SK-N-SH (cell line): ENCODE data around the gene TNN.

Experiments
- CHD2 ChIP-seq: fragments of 150-350 bp; IDR thresholded peaks from 2 replicates; pipeline ENCODE4 v1.6.1; 2018; ENCODE audit warnings: low read length; ENCODE audit not compliant: partially characterized antibody
- EP300 ChIP-seq, 2 experiments: IDR thresholded peaks; 2 replicates each; pipeline versions ENCODE4 v1.4.0 to v1.6.1; 2012; ENCODE audit warnings: borderline replicate concordance in 1 of 2, low read depth in 1 of 2, low read length in 1 of 2
- POLR2AphosphoS5 ChIP-seq: IDR thresholded peaks from 2 replicates; pipeline ENCODE4 v1.6.1; 2012; ENCODE audit warnings: low read depth, low read length
- SMC3 ChIP-seq: IDR thresholded peaks from 2 replicates; pipeline ENCODE4 v1.6.1; 2012; ENCODE audit warnings: low read depth, low read length, improper control_type of control experiment
- TAF1 ChIP-seq: IDR thresholded peaks from 2 replicates; pipeline ENCODE4 v1.6.1; 2012; ENCODE audit warnings: low read depth, mild to moderate bottlenecking, low read length, moderate library complexity, borderline replicate concordance
- TEAD4 ChIP-seq: IDR thresholded peaks from 2 replicates; pipeline ENCODE4 v1.4.0; 2012; ENCODE audit warnings: mild to moderate bottlenecking, borderline replicate concordance; ENCODE audit not compliant: insufficient read depth
- TF ChIP-seq, protein P1 (sequence below): fragments of 200-600 bp; sonication (generic); IDR thresholded peaks from 2 replicates; pipeline ENCODE4 v1.6.1; 2017; ENCODE audit warnings: antibody characterized with exemption, mild to moderate bottlenecking, moderate library complexity
- TF ChIP-seq, protein P2 (sequence below): fragments of 150-350 bp; IDR thresholded peaks from 2 replicates; pipeline ENCODE4 v1.6.1; 2017; ENCODE audit warnings: antibody characterized with exemption, low read length, low read depth, borderline replicate concordance

DNA sequence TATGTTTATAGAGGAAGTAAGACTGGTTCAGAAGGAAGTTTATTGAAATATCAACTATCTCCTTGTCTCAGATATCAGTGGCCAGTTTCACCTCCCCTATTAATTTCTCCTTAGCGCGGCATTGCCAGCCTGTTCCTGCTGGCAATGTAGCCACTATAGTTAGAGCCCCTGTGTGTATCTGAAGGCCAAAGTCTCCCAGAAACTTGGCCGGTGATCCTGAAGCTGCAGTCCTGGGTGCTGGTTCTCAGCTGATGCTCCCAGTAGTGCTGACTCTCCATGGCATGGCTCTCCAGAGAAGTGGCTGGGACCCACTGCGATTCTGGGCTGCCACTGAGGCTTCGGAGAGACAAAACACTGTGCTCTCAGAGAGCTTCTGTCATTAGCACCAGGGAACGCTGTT, 59.9 kb downstream of the TNN start:
- TF ChIP-seq EP300 (IDR thresholded peaks at IDR 0.05; ENCODE audit: borderline replicate concordance in 1 of 2, low read depth in 1 of 2, low read length in 1 of 2) (no peak), POLR2AphosphoS5 (no peak), TAF1 (no peak), CHD2 (no peak), TEAD4 (no peak), SMC3 (no peak)
- TF ChIP-seq, protein P1, sequence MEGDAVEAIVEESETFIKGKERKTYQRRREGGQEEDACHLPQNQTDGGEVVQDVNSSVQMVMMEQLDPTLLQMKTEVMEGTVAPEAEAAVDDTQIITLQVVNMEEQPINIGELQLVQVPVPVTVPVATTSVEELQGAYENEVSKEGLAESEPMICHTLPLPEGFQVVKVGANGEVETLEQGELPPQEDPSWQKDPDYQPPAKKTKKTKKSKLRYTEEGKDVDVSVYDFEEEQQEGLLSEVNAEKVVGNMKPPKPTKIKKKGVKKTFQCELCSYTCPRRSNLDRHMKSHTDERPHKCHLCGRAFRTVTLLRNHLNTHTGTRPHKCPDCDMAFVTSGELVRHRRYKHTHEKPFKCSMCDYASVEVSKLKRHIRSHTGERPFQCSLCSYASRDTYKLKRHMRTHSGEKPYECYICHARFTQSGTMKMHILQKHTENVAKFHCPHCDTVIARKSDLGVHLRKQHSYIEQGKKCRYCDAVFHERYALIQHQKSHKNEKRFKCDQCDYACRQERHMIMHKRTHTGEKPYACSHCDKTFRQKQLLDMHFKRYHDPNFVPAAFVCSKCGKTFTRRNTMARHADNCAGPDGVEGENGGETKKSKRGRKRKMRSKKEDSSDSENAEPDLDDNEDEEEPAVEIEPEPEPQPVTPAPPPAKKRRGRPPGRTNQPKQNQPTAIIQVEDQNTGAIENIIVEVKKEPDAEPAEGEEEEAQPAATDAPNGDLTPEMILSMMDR: no peak
- TF ChIP-seq, protein P2, sequence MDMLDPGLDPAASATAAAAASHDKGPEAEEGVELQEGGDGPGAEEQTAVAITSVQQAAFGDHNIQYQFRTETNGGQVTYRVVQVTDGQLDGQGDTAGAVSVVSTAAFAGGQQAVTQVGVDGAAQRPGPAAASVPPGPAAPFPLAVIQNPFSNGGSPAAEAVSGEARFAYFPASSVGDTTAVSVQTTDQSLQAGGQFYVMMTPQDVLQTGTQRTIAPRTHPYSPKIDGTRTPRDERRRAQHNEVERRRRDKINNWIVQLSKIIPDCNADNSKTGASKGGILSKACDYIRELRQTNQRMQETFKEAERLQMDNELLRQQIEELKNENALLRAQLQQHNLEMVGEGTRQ: no peak
